Neural progenitor cell (in vitro differentiated cells): ENCODE measurements around the gene PRICKLE3.

Experiments
- EZH2phosphoT487 ChIP-seq: fragments of 200-600 bp; sonication (generic); IDR thresholded peaks from 2 replicates; pipeline ENCODE4 v1.6.1; 2017; ENCODE audit warnings: antibody characterized with exemption
- TF ChIP-seq, protein P1 (sequence below): fragments of 200-600 bp; sonication (generic); IDR thresholded peaks from 2 replicates; pipeline ENCODE4 v1.5.1; 2017; ENCODE audit warnings: antibody characterized with exemption, mild to moderate bottlenecking

DNA sequence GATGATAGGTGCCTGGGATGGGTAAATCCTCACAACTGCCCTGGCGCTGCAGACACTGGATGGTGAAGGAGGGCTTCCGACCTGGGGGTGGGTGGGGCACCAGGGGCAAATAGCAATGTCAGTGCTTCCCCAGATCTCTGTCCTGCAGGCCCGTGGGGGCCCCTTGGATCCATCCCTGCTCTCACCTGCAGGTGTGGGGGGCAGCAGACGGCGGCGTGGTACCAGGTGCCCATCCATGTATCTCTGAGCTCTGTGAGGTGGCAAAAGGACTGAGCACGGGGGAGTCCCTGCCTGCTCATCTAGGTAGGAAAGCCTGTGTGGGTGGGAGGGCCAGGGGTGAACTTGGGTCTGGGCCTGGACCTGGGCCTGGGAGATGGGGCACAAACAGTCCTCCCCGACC, 20.4 kb upstream of the PRICKLE3 start:
- TF ChIP-seq, protein P1, sequence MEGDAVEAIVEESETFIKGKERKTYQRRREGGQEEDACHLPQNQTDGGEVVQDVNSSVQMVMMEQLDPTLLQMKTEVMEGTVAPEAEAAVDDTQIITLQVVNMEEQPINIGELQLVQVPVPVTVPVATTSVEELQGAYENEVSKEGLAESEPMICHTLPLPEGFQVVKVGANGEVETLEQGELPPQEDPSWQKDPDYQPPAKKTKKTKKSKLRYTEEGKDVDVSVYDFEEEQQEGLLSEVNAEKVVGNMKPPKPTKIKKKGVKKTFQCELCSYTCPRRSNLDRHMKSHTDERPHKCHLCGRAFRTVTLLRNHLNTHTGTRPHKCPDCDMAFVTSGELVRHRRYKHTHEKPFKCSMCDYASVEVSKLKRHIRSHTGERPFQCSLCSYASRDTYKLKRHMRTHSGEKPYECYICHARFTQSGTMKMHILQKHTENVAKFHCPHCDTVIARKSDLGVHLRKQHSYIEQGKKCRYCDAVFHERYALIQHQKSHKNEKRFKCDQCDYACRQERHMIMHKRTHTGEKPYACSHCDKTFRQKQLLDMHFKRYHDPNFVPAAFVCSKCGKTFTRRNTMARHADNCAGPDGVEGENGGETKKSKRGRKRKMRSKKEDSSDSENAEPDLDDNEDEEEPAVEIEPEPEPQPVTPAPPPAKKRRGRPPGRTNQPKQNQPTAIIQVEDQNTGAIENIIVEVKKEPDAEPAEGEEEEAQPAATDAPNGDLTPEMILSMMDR = no peak
- TF ChIP-seq EZH2phosphoT487 = no peak
